Esophagus muscularis mucosa (tissue), 4 donors: ENCODE measurements around the gene KLF9. TPM values are rescaled to one million over a fixed set of nuclear protein-coding genes. Genes with fewer than 3 reads are reported as not detected.

Experiments used
- DNase-seq: peaks from one replicate; pipeline ENCODE4 v3.0.0-alpha.2; 2017; ENCODE audit errors: extremely low spot score
- H3K27ac ChIP-seq, 4 donors: fragments of 200-600 bp; sonication (generic); replicated peaks in 1 of 4; 1 replicate in 3 of 4; 2 replicates in 1 of 4; pipeline ENCODE4 v1.5.1; 2016 to 2019; ENCODE audit warnings: mild to moderate bottlenecking in 1 of 4
- H3K27me3 ChIP-seq, 4 donors: fragments of 200-600 bp; sonication (generic); one replicate each; pipeline versions ENCODE4 v1.5.1 to v1.6.0; 2016 to 2019
- H3K36me3 ChIP-seq, 4 donors: fragments of 200-600 bp; sonication (generic); one replicate each; pipeline ENCODE4 v1.5.1; 2016 to 2019
- H3K4me1 ChIP-seq, 4 donors: fragments of 200-600 bp; sonication (generic); one replicate each; pipeline ENCODE4 v1.5.1; 2016 to 2019
- H3K4me3 ChIP-seq, 4 donors: fragments of 200-600 bp; sonication (generic); 1 replicate in 2 of 4; 2 replicates in 2 of 4; pipeline ENCODE4 v1.5.1; 2016 to 2019; ENCODE audit warnings: mild to moderate bottlenecking in 4 of 4, moderate library complexity in 1 of 4
- H3K9me3 ChIP-seq, 4 donors: fragments of 200-600 bp; sonication (generic); 1 replicate in 3 of 4; 2 replicates in 1 of 4; pipeline ENCODE4 v1.5.1; 2016 to 2019
- EP300 ChIP-seq: sonication (generic); formaldehyde crosslinking; IDR thresholded peaks from one replicate; pipeline ENCODE4 v1.6.1; 2017; ENCODE audit warnings: antibody characterized with exemption
- POLR2A ChIP-seq: fragments of 450-650 bp; IDR thresholded peaks from one replicate; pipeline ENCODE4 v1.6.1; 2017; ENCODE audit warnings: antibody characterized with exemption, moderate library complexity, mild to moderate bottlenecking, low read depth
- POLR2AphosphoS5 ChIP-seq, 2 donors: sonication (generic); formaldehyde crosslinking; IDR thresholded peaks; one replicate each; pipeline ENCODE4 v1.6.1; 2017; ENCODE audit warnings: antibody characterized with exemption in 2 of 2
- WGBS: methylation state at CpG from one replicate; pipeline ENCODE4 v1.1.5; 2018; 5-methylcytosine and 5-hydroxymethylcytosine counted together
- intact Hi-C: fragments of 100-400 bp; cut with DNase I; formaldehyde crosslinking; loops from one replicate; pipeline ENCODE4 v1.15.1; 2023
- total RNA-seq, 4 donors: library from RNA; depleted of rRNA; stranded (reverse); fragments of >200 nt; gene quantifications; one replicate each; pipeline versions ENCODE4 v1.1.0 to v1.2.1, GENCODE V29; 2016
- TF ChIP-seq, protein P1 (sequence below), 3 experiments: fragments of 200-600 bp in 2 of 3; fragments of 450-650 bp in 1 of 3; sonication (generic) in 2 of 3; IDR thresholded peaks; one replicate each; pipeline ENCODE4 v1.5.1; 2017 to 2019; ENCODE audit warnings: antibody characterized with exemption in 3 of 3, mild to moderate bottlenecking in 2 of 3, moderate library complexity in 1 of 3

The KLF9 gene
- total RNA-seq, 4 donors from 2014 or later, result 143 to 209 (median 184) TPM

DNA sequence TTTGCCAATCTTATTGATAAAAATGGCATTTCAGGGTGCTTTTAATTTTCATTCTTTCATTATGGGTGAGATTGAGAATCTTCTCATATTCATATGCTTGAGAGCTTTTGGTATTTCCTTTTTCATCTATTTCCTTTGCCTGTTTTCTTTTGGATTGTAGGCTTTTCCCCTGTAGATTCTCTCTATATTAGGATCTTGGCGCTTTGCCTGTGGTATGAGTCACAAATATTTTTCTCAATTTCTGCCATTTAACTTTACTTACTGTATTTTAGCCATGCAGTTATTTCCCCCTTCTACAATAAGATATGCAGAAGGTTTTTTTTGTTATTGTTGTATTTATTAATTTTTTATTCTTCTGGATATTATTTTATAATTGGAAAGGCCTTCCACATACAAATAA is 21.5 kb upstream of the KLF9 start:
- 71% methylated on average over 1 of the region's 1 CpG for WGBS
- H3K36me3 ChIP-seq, result no peaks in the 10 kb centered on the region
- intact Hi-C loops, result no loop called here
- H3K27ac ChIP-seq, result peak overlapping the region in 3 of 4 donors; percentile 8 to 48 (median 14)
- TF ChIP-seq, protein P1, sequence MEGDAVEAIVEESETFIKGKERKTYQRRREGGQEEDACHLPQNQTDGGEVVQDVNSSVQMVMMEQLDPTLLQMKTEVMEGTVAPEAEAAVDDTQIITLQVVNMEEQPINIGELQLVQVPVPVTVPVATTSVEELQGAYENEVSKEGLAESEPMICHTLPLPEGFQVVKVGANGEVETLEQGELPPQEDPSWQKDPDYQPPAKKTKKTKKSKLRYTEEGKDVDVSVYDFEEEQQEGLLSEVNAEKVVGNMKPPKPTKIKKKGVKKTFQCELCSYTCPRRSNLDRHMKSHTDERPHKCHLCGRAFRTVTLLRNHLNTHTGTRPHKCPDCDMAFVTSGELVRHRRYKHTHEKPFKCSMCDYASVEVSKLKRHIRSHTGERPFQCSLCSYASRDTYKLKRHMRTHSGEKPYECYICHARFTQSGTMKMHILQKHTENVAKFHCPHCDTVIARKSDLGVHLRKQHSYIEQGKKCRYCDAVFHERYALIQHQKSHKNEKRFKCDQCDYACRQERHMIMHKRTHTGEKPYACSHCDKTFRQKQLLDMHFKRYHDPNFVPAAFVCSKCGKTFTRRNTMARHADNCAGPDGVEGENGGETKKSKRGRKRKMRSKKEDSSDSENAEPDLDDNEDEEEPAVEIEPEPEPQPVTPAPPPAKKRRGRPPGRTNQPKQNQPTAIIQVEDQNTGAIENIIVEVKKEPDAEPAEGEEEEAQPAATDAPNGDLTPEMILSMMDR (IDR thresholded peaks at IDR 0.05), result no peak
- TF ChIP-seq POLR2A (no peak), EP300 (no peak), POLR2AphosphoS5 (IDR thresholded peaks at IDR 0.05) (no peak)
- DNase-seq, result no peak
- peaks cover 41 to 56% (median 51%) of the 10 kb centered on the region in 4 donors for H3K4me1 ChIP-seq
- no peaks in the 10 kb centered on the region for H3K27me3 ChIP-seq
- no peaks in the 10 kb centered on the region for H3K9me3 ChIP-seq
- no peak overlapping the region for H3K4me3 ChIP-seq

DNA sequence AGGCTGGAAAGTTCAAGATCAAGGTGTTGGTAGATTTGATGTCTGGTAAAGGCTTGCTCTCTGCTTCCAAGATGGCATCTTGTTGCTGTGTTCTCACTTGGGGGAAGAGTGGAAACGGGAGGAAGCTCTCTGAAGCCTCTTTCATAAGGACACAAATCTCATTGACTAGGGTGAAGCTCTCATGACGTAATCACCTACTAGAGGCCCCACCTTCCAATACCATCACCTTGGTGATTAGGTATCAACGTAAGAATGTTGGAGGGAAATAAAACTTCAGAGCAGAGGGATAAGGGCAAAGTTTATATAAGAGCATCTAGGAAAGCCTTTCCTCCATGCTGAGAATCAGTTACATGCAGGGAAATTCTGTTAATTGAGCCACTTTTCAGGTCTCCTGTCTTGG is 15.4 kb upstream of the KLF9 start:
- no peak for DNase-seq
- Histone ChIP-seq H3K4me1 (peaks cover 0 to 19% (median 12%) of the 10 kb centered on the region in 4 donors), H3K27me3 (no peaks in the 10 kb centered on the region), H3K27ac (no peak overlapping the region), H3K36me3 (no peaks in the 10 kb centered on the region), H3K9me3 (no peaks in the 10 kb centered on the region), H3K4me3 (no peak overlapping the region)
- WGBS, result 88% methylated on average over 3 of the region's 3 CpGs
- intact Hi-C loops, result no loop called here
- no peak for TF ChIP-seq EP300

DNA sequence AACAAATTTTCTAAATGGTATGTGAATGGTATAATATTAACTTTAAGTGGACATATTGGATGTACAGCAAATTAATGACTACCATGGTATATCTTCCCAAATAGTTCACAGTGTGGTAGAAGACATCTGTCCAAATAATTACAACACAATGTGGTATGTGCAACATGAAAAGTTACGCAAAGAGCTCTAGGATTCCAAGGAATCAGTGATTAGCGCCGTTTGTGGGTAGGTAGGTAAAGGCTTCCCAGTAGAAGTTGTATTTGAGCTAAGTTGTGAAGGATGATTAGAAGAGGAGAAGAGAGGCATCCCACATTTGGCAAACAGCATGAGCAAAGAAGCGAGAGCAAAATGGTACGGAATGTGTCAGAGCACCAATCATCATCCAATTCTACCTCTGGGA is 14.3 kb upstream of the KLF9 start:
- Histone ChIP-seq H3K36me3 (no peaks in the 10 kb centered on the region), H3K4me3 (no peak overlapping the region), H3K27me3 (no peaks in the 10 kb centered on the region), H3K9me3 (no peaks in the 10 kb centered on the region), H3K4me1 (peaks cover 0 to 22% (median 12%) of the 10 kb centered on the region in 4 donors), H3K27ac (no peak overlapping the region)
- TF ChIP-seq POLR2A, result no peak
- no peak for TF ChIP-seq EP300
- TF ChIP-seq, protein P1 (IDR thresholded peaks at IDR 0.05), result no peak
- no peak for TF ChIP-seq POLR2AphosphoS5 (IDR thresholded peaks at IDR 0.05)
- intact Hi-C loops, result no loop called here
- no peak for DNase-seq
- 97% methylated on average over 5 of the region's 5 CpGs for WGBS

DNA sequence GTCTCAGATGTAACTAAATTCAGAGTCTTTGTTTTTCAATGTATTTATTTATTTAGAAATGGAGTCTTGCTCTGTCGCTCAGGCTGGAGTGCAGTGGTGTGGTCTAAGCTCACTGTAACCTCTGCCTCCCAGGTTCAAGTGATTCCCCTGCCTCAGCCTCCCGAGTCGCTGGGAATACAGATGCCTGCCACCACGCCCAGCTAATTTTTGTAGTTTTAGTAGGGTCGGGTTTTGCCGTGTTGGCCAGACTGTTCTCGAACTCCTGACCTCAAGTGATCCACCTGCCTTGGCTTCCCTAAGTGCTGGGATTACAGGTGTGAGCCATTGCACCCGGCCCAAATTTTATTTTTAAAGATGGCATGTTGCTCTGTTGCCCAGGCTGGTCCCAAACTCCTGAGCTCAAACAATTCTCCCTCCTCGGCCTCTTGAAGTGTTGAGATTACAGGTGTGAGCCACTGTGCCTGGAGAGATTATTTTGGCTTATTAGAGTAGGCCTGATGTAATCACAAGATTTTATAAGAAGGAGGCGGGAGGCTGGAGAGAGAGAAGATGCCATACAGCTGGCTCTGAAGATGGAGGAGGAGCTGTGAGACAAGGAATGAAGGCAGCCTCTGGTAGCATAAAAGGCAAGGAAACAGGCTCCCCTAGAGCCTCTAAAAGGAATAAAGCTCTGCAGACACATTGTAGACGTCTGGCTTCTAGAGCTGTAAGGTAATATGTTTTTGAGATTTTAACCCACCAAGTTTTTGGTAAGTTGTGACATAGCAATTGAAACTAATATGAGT is 12.9 kb upstream of the KLF9 start:
- H3K4me1 ChIP-seq, result peaks cover 3 to 36% (median 17%) of the 10 kb centered on the region in 4 donors
- H3K4me3 ChIP-seq, result no peak overlapping the region
- 69% methylated on average over 11 of the region's 11 CpGs for WGBS
- no peaks in the 10 kb centered on the region for H3K36me3 ChIP-seq
- TF ChIP-seq POLR2AphosphoS5 (IDR thresholded peaks at IDR 0.05) (peak in 1 of 2 donors; percentile 65), EP300 (no peak), POLR2A (no peak)
- TF ChIP-seq, protein P1 (IDR thresholded peaks at IDR 0.05), result peak in 1 of 3 experiments; percentile 45
- no peaks in the 10 kb centered on the region for H3K27me3 ChIP-seq
- peak overlapping the region; percentile 54 to 67 (median 64) for H3K27ac ChIP-seq
- no peaks in the 10 kb centered on the region for H3K9me3 ChIP-seq
- no peak for DNase-seq
- intact Hi-C loops, result no loop called here

DNA sequence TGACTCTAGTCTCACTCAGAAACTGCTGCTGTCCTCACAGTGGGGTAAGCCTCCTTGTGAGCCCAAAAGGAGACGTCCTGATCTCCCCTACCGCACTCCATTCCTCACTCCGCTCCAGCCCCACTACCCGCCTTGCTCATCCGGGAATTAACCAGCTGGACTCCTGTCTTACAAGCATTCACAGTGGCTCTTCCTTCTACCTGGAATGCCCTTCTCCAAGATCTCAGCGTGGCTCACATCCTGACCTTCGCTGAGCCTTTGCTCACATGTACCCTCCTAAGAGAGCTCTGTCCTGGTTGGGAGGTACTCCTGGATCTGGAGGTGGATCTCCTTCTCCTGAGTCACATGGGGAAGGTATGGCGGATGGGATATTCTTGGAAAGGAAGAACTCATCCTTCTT is 10.7 kb upstream of the KLF9 start:
- H3K9me3 ChIP-seq, result no peaks in the 10 kb centered on the region
- H3K27me3 ChIP-seq, result no peaks in the 10 kb centered on the region
- H3K27ac ChIP-seq, result no peak overlapping the region
- TF ChIP-seq POLR2A (no peak), EP300 (no peak), POLR2AphosphoS5 (IDR thresholded peaks at IDR 0.05) (no peak)
- TF ChIP-seq, protein P1 (IDR thresholded peaks at IDR 0.05), result no peak
- intact Hi-C loops, result no loop called here
- WGBS, result 94% methylated on average over 8 of the region's 8 CpGs
- no peaks in the 10 kb centered on the region for H3K36me3 ChIP-seq
- H3K4me1 ChIP-seq, result peaks cover 18 to 57% (median 33%) of the 10 kb centered on the region in 4 donors
- H3K4me3 ChIP-seq, result no peak overlapping the region
- DNase-seq, result no peak
